Smooth muscle cell of bladder (primary cell): ENCODE results near the gene PPP1R7. TPM values are rescaled to one million over a fixed set of nuclear protein-coding genes. Genes with fewer than 3 reads are reported as not detected.

Experiments
- total RNA-seq: library from RNA; depleted of rRNA; stranded (reverse); fragments of >200 nt; gene quantifications from 2 replicates; pipeline ENCODE4 v1.2.3, GENCODE V29; 2014

Gene PPP1R7, protein sequence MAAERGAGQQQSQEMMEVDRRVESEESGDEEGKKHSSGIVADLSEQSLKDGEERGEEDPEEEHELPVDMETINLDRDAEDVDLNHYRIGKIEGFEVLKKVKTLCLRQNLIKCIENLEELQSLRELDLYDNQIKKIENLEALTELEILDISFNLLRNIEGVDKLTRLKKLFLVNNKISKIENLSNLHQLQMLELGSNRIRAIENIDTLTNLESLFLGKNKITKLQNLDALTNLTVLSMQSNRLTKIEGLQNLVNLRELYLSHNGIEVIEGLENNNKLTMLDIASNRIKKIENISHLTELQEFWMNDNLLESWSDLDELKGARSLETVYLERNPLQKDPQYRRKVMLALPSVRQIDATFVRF
- total RNA-seq = 67.4 and 86.0 TPM in 2 replicates

DNA sequence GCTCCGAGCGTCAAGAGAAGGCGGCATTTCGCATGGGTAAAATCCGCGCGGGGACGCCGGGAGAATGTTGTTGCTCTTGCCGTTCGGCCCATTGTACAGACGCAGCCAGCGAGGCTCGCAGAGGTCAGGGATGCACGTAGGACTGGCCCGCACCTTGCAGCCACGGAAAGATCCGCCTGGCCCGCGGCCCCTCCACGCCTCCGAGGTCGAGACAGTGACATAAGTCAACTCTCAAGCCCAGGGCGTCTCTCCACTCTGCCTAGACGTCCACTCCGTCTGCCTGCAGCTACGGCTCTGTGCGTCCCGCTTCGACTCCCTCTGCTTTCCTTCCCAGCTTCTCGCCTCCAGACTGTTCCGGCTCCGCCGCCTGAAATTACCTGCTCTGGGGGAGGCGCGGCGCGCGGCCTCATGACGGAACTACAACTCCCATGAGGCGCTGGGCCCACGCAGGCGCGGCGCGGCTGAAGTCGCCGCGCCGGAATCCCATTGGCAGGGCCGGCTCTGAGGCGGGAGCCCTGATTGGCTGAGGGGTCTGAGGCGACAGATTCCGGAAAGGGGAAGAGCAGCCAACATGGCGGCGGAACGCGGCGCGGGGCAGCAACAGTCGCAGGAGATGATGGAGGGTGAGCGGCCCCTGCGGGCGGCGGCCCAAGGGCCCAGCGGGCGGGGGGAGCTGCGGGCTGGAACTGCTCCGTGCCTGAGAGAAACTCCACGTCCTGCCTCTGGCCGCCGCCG is at the start of gene PPP1R7:
PPP1R7 (plus strand) TSS at position 543 of the 735 bp plus-strand sequence; CDS start at position 572, 29 bp downstream.

DNA sequence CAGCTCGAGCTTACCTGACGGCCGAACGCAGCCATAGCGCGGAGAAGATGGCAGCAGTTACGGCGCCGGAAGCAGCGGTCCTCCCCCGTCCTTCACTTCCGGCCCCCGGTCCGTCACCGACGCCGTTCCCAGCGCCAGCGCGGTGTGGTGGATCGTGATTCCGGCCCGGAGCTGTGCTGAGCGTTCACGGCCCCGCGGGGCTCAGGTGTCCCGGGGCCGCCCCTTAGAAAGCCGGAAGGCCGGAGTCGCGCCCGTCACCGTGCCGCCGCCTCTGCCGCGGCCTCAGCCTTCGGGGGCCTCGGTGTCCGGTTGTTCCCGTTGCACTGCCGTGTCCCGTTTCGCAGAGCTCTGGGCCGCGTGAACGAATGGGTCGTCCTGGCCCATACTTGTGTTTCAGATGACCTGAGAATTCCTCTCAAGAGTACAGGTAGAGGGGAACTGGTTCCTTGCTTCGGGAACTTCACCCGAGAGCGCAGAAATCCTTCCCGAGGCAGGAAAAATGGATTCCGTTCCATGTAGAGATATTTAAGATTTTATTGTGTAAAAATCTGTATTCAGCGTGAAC is 47.9 kb upstream of the PPP1R7 start, which contains the start of gene MTERF4:
MTERF4 (minus strand) TSS at position 49 of the 565 bp plus-strand sequence; CDS start at position 35, 14 bp downstream.

DNA sequence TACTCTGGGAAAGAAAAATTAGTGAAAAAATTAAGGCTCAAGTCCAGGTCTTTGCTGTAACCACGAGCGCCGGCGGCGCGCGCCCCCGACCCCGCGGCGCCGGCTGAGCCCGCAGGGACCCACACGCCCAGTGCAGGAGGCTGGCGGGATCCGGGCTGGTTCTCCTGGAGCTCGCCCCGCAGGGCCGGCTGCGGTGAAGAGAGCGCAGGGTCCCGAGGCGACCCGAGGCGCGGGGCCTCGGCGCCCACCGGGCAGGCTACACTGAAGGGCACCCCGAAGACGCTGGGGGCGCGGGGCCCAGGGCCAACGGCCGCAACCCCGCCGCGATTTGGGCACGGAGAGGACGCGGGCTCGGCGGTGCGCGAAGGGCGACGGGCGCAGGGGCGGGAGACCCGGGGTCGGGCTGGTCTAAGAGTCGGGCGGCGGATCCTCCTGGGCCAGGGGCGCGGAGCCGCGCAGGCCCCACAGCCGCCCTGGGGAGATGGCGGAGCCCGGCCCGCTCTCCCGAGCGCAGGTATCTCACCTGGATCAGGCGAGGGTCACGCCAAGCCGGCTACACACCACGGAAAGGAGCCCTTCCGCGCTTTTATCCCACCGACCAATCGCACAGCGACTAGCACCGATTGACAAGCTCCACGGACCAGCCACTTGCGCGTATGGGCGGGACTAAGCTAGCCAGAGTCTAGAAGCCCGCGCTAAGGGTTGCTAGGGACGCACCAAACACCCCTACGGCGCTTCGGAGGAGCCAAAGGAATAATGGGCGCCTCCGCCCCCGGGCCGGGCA is 1.2 kb upstream of the PPP1R7 start, which contains the start of gene PASK:
PASK (minus strand) TSS at position 582 of the 784 bp plus-strand sequence. CDS start 6,440 bp downstream, outside the sequence.

DNA sequence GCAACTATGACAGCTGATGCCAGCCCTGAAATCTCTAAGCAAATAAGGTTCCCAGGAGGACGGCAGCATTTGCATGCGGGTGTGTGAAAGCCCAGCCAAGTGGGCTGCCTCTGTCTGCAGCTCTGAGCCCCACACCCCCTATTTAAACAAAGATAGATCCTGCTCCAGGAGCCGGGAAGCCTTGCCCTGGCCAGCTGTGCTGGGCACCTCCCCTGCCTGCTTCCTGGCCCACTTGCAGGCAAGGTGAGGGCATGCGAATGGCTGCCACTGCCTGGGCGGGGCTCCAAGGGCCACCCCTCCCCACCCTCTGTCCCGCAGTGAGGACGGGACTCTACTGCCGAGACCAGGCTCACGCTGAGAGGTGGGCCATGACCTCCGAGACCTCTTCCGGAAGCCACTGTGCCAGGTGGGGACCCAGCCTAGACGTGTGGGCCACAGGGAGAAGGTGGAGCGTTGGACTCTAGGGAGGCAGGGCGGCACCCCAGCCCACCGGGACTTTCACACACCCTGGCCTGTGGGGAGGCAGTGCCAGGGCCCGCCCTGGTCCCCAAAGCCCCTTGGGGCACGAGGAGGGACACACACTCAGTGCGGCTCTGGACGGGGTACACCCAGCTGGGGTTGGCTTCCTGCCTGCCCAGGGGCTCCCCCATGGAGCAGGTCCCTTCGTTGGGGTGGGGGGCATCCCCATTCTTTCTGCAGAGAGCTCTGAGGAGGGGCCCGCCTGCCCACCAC is 38.3 kb downstream of the PPP1R7 start, which contains the start of gene ANO7:
ANO7 (plus strand) TSS at position 317 of the 732 bp plus-strand sequence. CDS start 1,387 bp downstream, outside the sequence.

Other genes with a start within 250 kb of the PPP1R7 start
- 0.09 and 0.14 TPM in 2 replicates for gene CROCC2, start 244.1 kb upstream of the PPP1R7 start, total RNA-seq
- 12.6 and 19.5 TPM in 2 replicates for gene SNED1, start 151.8 kb upstream of the PPP1R7 start, total RNA-seq
- gene MTERF4, start 48.2 kb upstream of the PPP1R7 start, total RNA-seq = 28.6 and 36.9 TPM in 2 replicates
- gene PASK, start 995 bp upstream of the PPP1R7 start, total RNA-seq = 1.3 TPM in 2 replicates
- 0.43 and 0.83 TPM in 2 replicates for gene ANO7, start 38.2 kb downstream of the PPP1R7 start, total RNA-seq
- gene HDLBP, start 165.2 kb downstream of the PPP1R7 start, total RNA-seq = 1,715 and 1,919 TPM in 2 replicates
- 358 and 366 TPM in 2 replicates for gene SEPTIN2, start 165.5 kb downstream of the PPP1R7 start, total RNA-seq
- 29.4 and 44.0 TPM in 2 replicates for gene FARP2, start 205.8 kb downstream of the PPP1R7 start, total RNA-seq